ENCODE data around the gene SOS1. TPM values are rescaled to one million over a fixed set of nuclear protein-coding genes. Genes with fewer than 3 reads are reported as not detected.

SOS1 gene
- total and polyA plus RNA-seq, 2 donors (not counting 1 experiment from before 2014, with no cell fraction given), result 24.9 to 27.6 TPM

GRCh38 chr2:38935568-38936172 is 185.2 kb downstream of the SOS1 start:
- Histone ChIP-seq H3K27me3 (ENCODE audit: control insufficient read depth, insufficient read depth, low read length) (no peaks in the 10 kb centered on the region), H2AFZ (ENCODE audit: low read length) (no peak overlapping the region), H3K36me3 (ENCODE audit: control insufficient read depth, insufficient read depth, low read length) (no peaks in the 10 kb centered on the region), H3K9me3 (ENCODE audit: control insufficient read depth, insufficient read depth, low read depth, low read length) (no peaks in the 10 kb centered on the region), H3K4me3 (replicated peaks in 1 of 4; ENCODE audit: control extremely low read depth in 1 of 4, insufficient read depth in 1 of 4, low read depth in 3 of 4, low read length in 4 of 4) (no peak overlapping the region), H3K9ac (ENCODE audit: insufficient read depth, low read length) (no peak overlapping the region), H3K27ac (ENCODE audit: insufficient read depth, low read length) (no peak overlapping the region), H3K4me1 (ENCODE audit: control insufficient read depth, extremely low read depth, insufficient read depth, low read length) (no peaks in the 10 kb centered on the region), H4K20me1 (ENCODE audit: control insufficient read depth, extremely low read depth, insufficient read depth, low read length) (no peaks in the 10 kb centered on the region), H3K79me2 (ENCODE audit: control insufficient read depth, insufficient read depth, low read length) (no peaks in the 10 kb centered on the region), H3K4me2 (ENCODE audit: extremely low read depth, insufficient read depth, low read length) (peak overlapping the region; percentile 3)
- no peak for TF ChIP-seq CTCF (conservative IDR thresholded peaks at IDR 0.05 in 1 of 2, IDR thresholded peaks at IDR 0.05 in 1 of 2; ENCODE audit: low read depth in 1 of 2, low read length in 2 of 2)
- TF ChIP-seq EZH2 (IDR thresholded peaks at IDR 0.05; ENCODE audit: low read length, missing control alignments), result no peak
- peak; percentile 12 to 84 for DNase-seq (ENCODE audit: low read depth in 2 of 2)

- no peak overlapping the region for H3K27ac ChIP-seq (ENCODE audit: insufficient read depth, low read length)
- no peaks in the 10 kb centered on the region for H3K4me1 ChIP-seq (ENCODE audit: control insufficient read depth, extremely low read depth, insufficient read depth, low read length)
- H3K36me3 ChIP-seq (ENCODE audit: control insufficient read depth, insufficient read depth, low read length), result no peaks in the 10 kb centered on the region
- no peak for DNase-seq (ENCODE audit: low read depth in 2 of 2)
- no peak overlapping the region for H3K4me2 ChIP-seq (ENCODE audit: extremely low read depth, insufficient read depth, low read length)
- H3K9ac ChIP-seq (ENCODE audit: insufficient read depth, low read length), result no peak overlapping the region
- TF ChIP-seq EZH2 (IDR thresholded peaks at IDR 0.05; ENCODE audit: low read length, missing control alignments) (no peak), CTCF (conservative IDR thresholded peaks at IDR 0.05 in 1 of 2, IDR thresholded peaks at IDR 0.05 in 1 of 2; ENCODE audit: low read depth in 1 of 2, low read length in 2 of 2) (no peak)
- H3K4me3 ChIP-seq (replicated peaks in 1 of 4; ENCODE audit: control extremely low read depth in 1 of 4, insufficient read depth in 1 of 4, low read depth in 3 of 4, low read length in 4 of 4), result no peak overlapping the region
- no peaks in the 10 kb centered on the region for H3K79me2 ChIP-seq (ENCODE audit: control insufficient read depth, insufficient read depth, low read length)
- no peak overlapping the region for H2AFZ ChIP-seq (ENCODE audit: low read length)
- no peaks in the 10 kb centered on the region for H3K27me3 ChIP-seq (ENCODE audit: control insufficient read depth, insufficient read depth, low read length)
- H4K20me1 ChIP-seq (ENCODE audit: control insufficient read depth, extremely low read depth, insufficient read depth, low read length), result no peaks in the 10 kb centered on the region
- H3K9me3 ChIP-seq (ENCODE audit: control insufficient read depth, insufficient read depth, low read depth, low read length), result no peaks in the 10 kb centered on the region
Observed at GRCh38 chr2:38934742-38935141, 186.1 kb downstream of the SOS1 start.

GRCh38 chr2:38933653-38934052 is 187.2 kb downstream of the SOS1 start:
- no peak overlapping the region for H3K27ac ChIP-seq (ENCODE audit: insufficient read depth, low read length)
- no peak for TF ChIP-seq CTCF (conservative IDR thresholded peaks at IDR 0.05 in 1 of 2, IDR thresholded peaks at IDR 0.05 in 1 of 2; ENCODE audit: low read depth in 1 of 2, low read length in 2 of 2)
- TF ChIP-seq EZH2 (IDR thresholded peaks at IDR 0.05; ENCODE audit: low read length, missing control alignments), result no peak
- no peaks in the 10 kb centered on the region for H3K9me3 ChIP-seq (ENCODE audit: control insufficient read depth, insufficient read depth, low read depth, low read length)
- H3K36me3 ChIP-seq (ENCODE audit: control insufficient read depth, insufficient read depth, low read length), result no peaks in the 10 kb centered on the region
- H2AFZ ChIP-seq (ENCODE audit: low read length), result no peak overlapping the region
- H3K9ac ChIP-seq (ENCODE audit: insufficient read depth, low read length), result no peak overlapping the region
- H3K4me3 ChIP-seq (replicated peaks in 1 of 4; ENCODE audit: control extremely low read depth in 1 of 4, insufficient read depth in 1 of 4, low read depth in 3 of 4, low read length in 4 of 4), result no peak overlapping the region
- no peaks in the 10 kb centered on the region for H3K79me2 ChIP-seq (ENCODE audit: control insufficient read depth, insufficient read depth, low read length)
- no peaks in the 10 kb centered on the region for H3K27me3 ChIP-seq (ENCODE audit: control insufficient read depth, insufficient read depth, low read length)
- H4K20me1 ChIP-seq (ENCODE audit: control insufficient read depth, extremely low read depth, insufficient read depth, low read length), result no peaks in the 10 kb centered on the region
- no peak overlapping the region for H3K4me2 ChIP-seq (ENCODE audit: extremely low read depth, insufficient read depth, low read length)
- H3K4me1 ChIP-seq (ENCODE audit: control insufficient read depth, extremely low read depth, insufficient read depth, low read length), result no peaks in the 10 kb centered on the region
- peak; percentile 23 to 61 for DNase-seq (ENCODE audit: low read depth in 2 of 2)

Measured in fibroblast of lung (primary cell).